ENCODE measurements around the gene SNCG. TPM values are rescaled to one million over a fixed set of nuclear protein-coding genes. Genes with fewer than 3 reads are reported as not detected.

The SNCG gene
- total RNA-seq, 1 donor from 2014 or later, result 1.2 TPM

GRCh38 chr10:86960003-86960862, 1.8 kb downstream of the SNCG start:
- DNase-seq (ENCODE audit: low spot score), result peak; percentile 86
- Mint-ChIP-seq H3K9me3 (ENCODE audit: low read depth) (no peaks in the 10 kb centered on the region), H3K4me3 (ENCODE audit: unreplicated experiment) (no peak overlapping the region), H3K27ac (ENCODE audit: unreplicated experiment) (no peak overlapping the region), H3K4me1 (ENCODE audit: low read depth) (peaks cover 31% of the 10 kb centered on the region), H3K36me3 (ENCODE audit: low read depth) (no peaks in the 10 kb centered on the region), H3K27me3 (ENCODE audit: low read depth) (no peaks in the 10 kb centered on the region)
- peak; percentile 81 for TF ChIP-seq CTCF (IDR thresholded peaks at IDR 0.05)

GRCh38 chr10:86960863-86961434, 2.5 kb downstream of the SNCG start:
- Mint-ChIP-seq H3K27me3 (ENCODE audit: low read depth) (no peaks in the 10 kb centered on the region), H3K4me1 (ENCODE audit: low read depth) (peaks cover 28% of the 10 kb centered on the region), H3K9me3 (ENCODE audit: low read depth) (no peaks in the 10 kb centered on the region), H3K4me3 (ENCODE audit: unreplicated experiment) (no peak overlapping the region), H3K36me3 (ENCODE audit: low read depth) (no peaks in the 10 kb centered on the region), H3K27ac (ENCODE audit: unreplicated experiment) (no peak overlapping the region)
- DNase-seq (ENCODE audit: low spot score), result peak; percentile 68
- TF ChIP-seq CTCF (IDR thresholded peaks at IDR 0.05), result no peak

- H3K4me3 Mint-ChIP-seq (ENCODE audit: unreplicated experiment), result no peak overlapping the region
- no peaks in the 10 kb centered on the region for H3K9me3 Mint-ChIP-seq (ENCODE audit: low read depth)
- H3K27me3 Mint-ChIP-seq (ENCODE audit: low read depth), result no peaks in the 10 kb centered on the region
- no peak overlapping the region for H3K27ac Mint-ChIP-seq (ENCODE audit: unreplicated experiment)
- peak; percentile 81 for DNase-seq (ENCODE audit: low spot score)
- no peaks in the 10 kb centered on the region for H3K36me3 Mint-ChIP-seq (ENCODE audit: low read depth)
- TF ChIP-seq CTCF (IDR thresholded peaks at IDR 0.05), result no peak
- peaks cover 32% of the 10 kb centered on the region for H3K4me1 Mint-ChIP-seq (ENCODE audit: low read depth)
These were observed 3.2 kb downstream of the SNCG start for GRCh38 chr10:86961481-86962091.

- DNase-seq (ENCODE audit: low spot score), result peak; percentile 76
- no peak for TF ChIP-seq CTCF (IDR thresholded peaks at IDR 0.05)
- H3K27me3 Mint-ChIP-seq (ENCODE audit: low read depth), result no peaks in the 10 kb centered on the region
These were observed 4.0 kb downstream of the SNCG start for GRCh38 chr10:86962136-86962980.

GRCh38 chr10:86962981-86963310, 4.5 kb downstream of the SNCG start:
- Mint-ChIP-seq H3K4me1 (ENCODE audit: low read depth) (peaks cover 23% of the 10 kb centered on the region), H3K27me3 (ENCODE audit: low read depth) (no peaks in the 10 kb centered on the region), H3K4me3 (ENCODE audit: unreplicated experiment) (no peak overlapping the region), H3K36me3 (ENCODE audit: low read depth) (no peaks in the 10 kb centered on the region), H3K27ac (ENCODE audit: unreplicated experiment) (no peak overlapping the region), H3K9me3 (ENCODE audit: low read depth) (no peaks in the 10 kb centered on the region)
- TF ChIP-seq CTCF (IDR thresholded peaks at IDR 0.05), result no peak
- no peak for DNase-seq (ENCODE audit: low spot score)

More at GRCh38 chr10:86962136-86962980, 4.0 kb downstream of the SNCG start:
- no peak overlapping the region for H3K27ac Mint-ChIP-seq (ENCODE audit: unreplicated experiment)
- no peaks in the 10 kb centered on the region for H3K36me3 Mint-ChIP-seq (ENCODE audit: low read depth)
- H3K4me3 Mint-ChIP-seq (ENCODE audit: unreplicated experiment), result no peak overlapping the region
- H3K9me3 Mint-ChIP-seq (ENCODE audit: low read depth), result no peaks in the 10 kb centered on the region
- H3K4me1 Mint-ChIP-seq (ENCODE audit: low read depth), result peaks cover 27% of the 10 kb centered on the region

Measured in chondrocyte (in vitro differentiated cells).